OCI-LY1 (cell line): ENCODE data around the gene HCK.

Experiments used
- EZH2 ChIP-seq: fragments of 200-600 bp; sonication (generic), shearing (Covaris generic); IDR thresholded peaks from 2 replicates; pipeline ENCODE4 v1.8.0; 2017; ENCODE audit warnings: borderline replicate concordance, mixed run types, mild to moderate bottlenecking, antibody characterized with exemption, low read length, moderate library complexity, mixed read lengths
- TF ChIP-seq, protein P1 (sequence below): fragments of 200-600 bp; sonication (generic), shearing (Covaris generic); IDR thresholded peaks from 2 replicates; pipeline ENCODE4 v1.5.1; 2017; ENCODE audit warnings: mild to moderate bottlenecking, antibody characterized with exemption, low read length, moderate library complexity, mixed read lengths

DNA sequence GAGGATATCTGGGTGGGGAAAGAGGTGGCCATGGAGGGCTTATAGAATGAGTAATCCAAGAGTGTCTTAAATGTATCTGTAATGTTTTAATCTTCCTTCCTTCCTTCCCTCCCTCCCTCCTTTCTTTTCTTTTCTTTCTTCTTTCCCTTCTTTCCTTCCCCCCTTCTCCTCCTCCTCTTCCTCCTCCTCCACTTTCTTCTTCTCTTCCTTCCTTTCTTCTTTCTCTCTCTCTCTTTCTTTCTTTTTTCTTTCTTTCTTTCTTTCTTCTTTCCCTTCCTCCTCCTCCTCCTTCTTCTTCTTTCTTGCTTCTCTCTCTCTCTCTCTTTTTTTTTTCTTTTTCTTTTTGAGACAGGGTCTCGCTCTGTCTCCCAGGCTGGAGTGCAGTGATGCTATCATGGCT lies 7.1 kb downstream of the HCK start:
- no peak for TF ChIP-seq EZH2
- TF ChIP-seq, protein P1, sequence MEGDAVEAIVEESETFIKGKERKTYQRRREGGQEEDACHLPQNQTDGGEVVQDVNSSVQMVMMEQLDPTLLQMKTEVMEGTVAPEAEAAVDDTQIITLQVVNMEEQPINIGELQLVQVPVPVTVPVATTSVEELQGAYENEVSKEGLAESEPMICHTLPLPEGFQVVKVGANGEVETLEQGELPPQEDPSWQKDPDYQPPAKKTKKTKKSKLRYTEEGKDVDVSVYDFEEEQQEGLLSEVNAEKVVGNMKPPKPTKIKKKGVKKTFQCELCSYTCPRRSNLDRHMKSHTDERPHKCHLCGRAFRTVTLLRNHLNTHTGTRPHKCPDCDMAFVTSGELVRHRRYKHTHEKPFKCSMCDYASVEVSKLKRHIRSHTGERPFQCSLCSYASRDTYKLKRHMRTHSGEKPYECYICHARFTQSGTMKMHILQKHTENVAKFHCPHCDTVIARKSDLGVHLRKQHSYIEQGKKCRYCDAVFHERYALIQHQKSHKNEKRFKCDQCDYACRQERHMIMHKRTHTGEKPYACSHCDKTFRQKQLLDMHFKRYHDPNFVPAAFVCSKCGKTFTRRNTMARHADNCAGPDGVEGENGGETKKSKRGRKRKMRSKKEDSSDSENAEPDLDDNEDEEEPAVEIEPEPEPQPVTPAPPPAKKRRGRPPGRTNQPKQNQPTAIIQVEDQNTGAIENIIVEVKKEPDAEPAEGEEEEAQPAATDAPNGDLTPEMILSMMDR: no peak
